22Rv1 (cell line): Measurements from ENCODE around the gene TEX13C.

Experiments used
- ZFX ChIP-seq: fragments of 450-650 bp; IDR thresholded peaks from 2 replicates; pipeline ENCODE4 v1.6.1; 2017; ENCODE audit warnings: antibody characterized with exemption, borderline replicate concordance
- TF ChIP-seq, protein P1 (sequence below): fragments of 450-650 bp; IDR thresholded peaks from 2 replicates; pipeline ENCODE4 v1.5.1; 2017; ENCODE audit warnings: mild to moderate bottlenecking

DNA sequence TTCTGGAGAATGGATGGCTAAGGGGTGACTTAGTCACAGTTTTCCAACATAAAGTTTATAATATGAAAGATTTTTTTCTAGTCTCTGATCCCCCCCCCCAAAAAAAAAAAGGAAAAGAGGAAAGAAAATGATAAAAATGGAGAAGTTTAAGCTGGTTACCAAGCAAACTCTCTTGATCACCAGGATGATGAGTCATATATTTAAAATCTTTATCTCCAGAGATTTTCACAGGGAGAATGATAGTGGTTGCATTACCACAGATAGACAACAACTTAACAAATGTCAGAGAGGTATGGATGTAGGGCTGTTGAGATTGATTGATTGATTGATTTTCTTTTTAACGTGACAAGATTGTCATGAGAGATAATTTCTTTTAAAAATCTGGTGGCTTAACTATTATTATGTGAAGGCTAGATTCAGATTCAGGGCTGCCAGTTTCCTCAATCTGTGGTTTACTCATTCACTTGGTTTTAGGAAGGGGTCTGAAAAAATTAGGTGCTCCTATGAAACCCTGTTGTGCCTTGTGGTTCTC lies 13.3 kb upstream of the TEX13C start:
- TF ChIP-seq, protein P1, sequence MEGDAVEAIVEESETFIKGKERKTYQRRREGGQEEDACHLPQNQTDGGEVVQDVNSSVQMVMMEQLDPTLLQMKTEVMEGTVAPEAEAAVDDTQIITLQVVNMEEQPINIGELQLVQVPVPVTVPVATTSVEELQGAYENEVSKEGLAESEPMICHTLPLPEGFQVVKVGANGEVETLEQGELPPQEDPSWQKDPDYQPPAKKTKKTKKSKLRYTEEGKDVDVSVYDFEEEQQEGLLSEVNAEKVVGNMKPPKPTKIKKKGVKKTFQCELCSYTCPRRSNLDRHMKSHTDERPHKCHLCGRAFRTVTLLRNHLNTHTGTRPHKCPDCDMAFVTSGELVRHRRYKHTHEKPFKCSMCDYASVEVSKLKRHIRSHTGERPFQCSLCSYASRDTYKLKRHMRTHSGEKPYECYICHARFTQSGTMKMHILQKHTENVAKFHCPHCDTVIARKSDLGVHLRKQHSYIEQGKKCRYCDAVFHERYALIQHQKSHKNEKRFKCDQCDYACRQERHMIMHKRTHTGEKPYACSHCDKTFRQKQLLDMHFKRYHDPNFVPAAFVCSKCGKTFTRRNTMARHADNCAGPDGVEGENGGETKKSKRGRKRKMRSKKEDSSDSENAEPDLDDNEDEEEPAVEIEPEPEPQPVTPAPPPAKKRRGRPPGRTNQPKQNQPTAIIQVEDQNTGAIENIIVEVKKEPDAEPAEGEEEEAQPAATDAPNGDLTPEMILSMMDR = no peak
- no peak for TF ChIP-seq ZFX
